Activated B cell treated with CpG ODN at 0.5 μM for 24 hours (primary cell): Measurements from ENCODE around the gene AUTS2. TPM values are rescaled to one million over a fixed set of nuclear protein-coding genes. Genes with fewer than 3 reads are reported as not detected.

ENCODE experiments used
- ATAC-seq: fragments of 200-7000 bp; cut with Tn5 transposase; one replicate; pipeline ENCODE4 v1.10.0; 2021; ENCODE audit warnings: low read depth, mild to moderate bottlenecking, moderate library complexity
- CTCF ChIA-PET: fragments of 350-600 bp; sonication (Branson Sonifier 250); formaldehyde crosslinking; loops from one replicate; lab custom pipeline; 2021; ENCODE audit warnings: antibody characterized with exemption; lab: Charles Lee
- POLR2A ChIA-PET: fragments of 350-600 bp; sonication (Branson Sonifier 250); formaldehyde crosslinking; loops from one replicate; lab custom pipeline; 2021; ENCODE audit warnings: antibody characterized with exemption; lab: Charles Lee
- DNase-seq: peaks from one replicate; pipeline ENCODE4 v3.0.0; 2022
- H3K27ac Mint-ChIP-seq: one replicate; pipeline ENCODE4 v1.8.0; 2020; ENCODE audit warnings: mixed read lengths
- H3K27me3 Mint-ChIP-seq: one replicate; pipeline ENCODE4 v1.8.0; 2021; ENCODE audit warnings: mixed read lengths
- H3K36me3 Mint-ChIP-seq: one replicate; pipeline ENCODE4 v1.8.0; 2021; ENCODE audit warnings: low read depth, mixed read lengths
- H3K4me1 Mint-ChIP-seq: one replicate; pipeline ENCODE4 v1.8.0; 2021; ENCODE audit warnings: mixed read lengths
- H3K4me3 Mint-ChIP-seq: one replicate; pipeline ENCODE4 v1.8.0; 2020; ENCODE audit warnings: mild to moderate bottlenecking, mixed read lengths
- H3K9me3 Mint-ChIP-seq: one replicate; pipeline ENCODE4 v1.8.0; 2020; ENCODE audit warnings: mixed read lengths
- CTCF ChIP-seq: fragments of 200-600 bp; IDR thresholded peaks from one replicate; pipeline ENCODE4 v1.8.0; 2022; ENCODE audit warnings: antibody characterized with exemption, mild to moderate bottlenecking
- intact Hi-C: fragments of 100-400 bp; cut with micrococcal nuclease; formaldehyde crosslinking; loops from one replicate; pipeline ENCODE4 v1.15.1; 2024
- total RNA-seq: library from RNA; stranded (reverse); gene quantifications from 2 replicates; pipeline ENCODE4 v1.2.3, GENCODE V29; 2022

The AUTS2 gene
- total RNA-seq, 1 donor from 2014 or later, result 15.9 TPM

GRCh38 chr7:70066844-70067243, 468.6 kb downstream of the AUTS2 start:
- H3K9me3 Mint-ChIP-seq, result no peaks in the 10 kb centered on the region
- CTCF ChIA-PET, result no interaction called here
- H3K27me3 Mint-ChIP-seq, result no peaks in the 10 kb centered on the region
- TF ChIP-seq CTCF, result no peak
- peaks cover 6% of the 10 kb centered on the region for H3K4me1 Mint-ChIP-seq
- intact Hi-C loops, result no loop called here
- ATAC-seq, result no peak
- no peaks in the 10 kb centered on the region for H3K36me3 Mint-ChIP-seq
- no peak overlapping the region for H3K27ac Mint-ChIP-seq
- POLR2A ChIA-PET, result no interaction called here
- no peak for DNase-seq
- no peak overlapping the region for H3K4me3 Mint-ChIP-seq

GRCh38 chr7:70068531-70068930, 470.3 kb downstream of the AUTS2 start:
- no peak overlapping the region for H3K4me3 Mint-ChIP-seq
- peaks cover 7% of the 10 kb centered on the region for H3K4me1 Mint-ChIP-seq
- ChIA-PET CTCF (no interaction called here), POLR2A (no interaction called here)
- H3K27me3 Mint-ChIP-seq, result no peaks in the 10 kb centered on the region
- DNase-seq, result no peak
- no peak overlapping the region for H3K27ac Mint-ChIP-seq
- no peak for ATAC-seq
- TF ChIP-seq CTCF, result no peak
- intact Hi-C loops, result no loop called here
- no peaks in the 10 kb centered on the region for H3K36me3 Mint-ChIP-seq
- H3K9me3 Mint-ChIP-seq, result no peaks in the 10 kb centered on the region

GRCh38 chr7:70069977-70070376, 471.7 kb downstream of the AUTS2 start:
- ATAC-seq, result no peak
- POLR2A ChIA-PET, result no interaction called here
- Mint-ChIP-seq H3K27me3 (no peaks in the 10 kb centered on the region), H3K4me3 (no peak overlapping the region), H3K36me3 (no peaks in the 10 kb centered on the region), H3K4me1 (peaks cover 10% of the 10 kb centered on the region), H3K9me3 (no peaks in the 10 kb centered on the region), H3K27ac (no peak overlapping the region)
- intact Hi-C loops, result no loop called here
- CTCF ChIA-PET, result no interaction called here
- no peak for TF ChIP-seq CTCF
- no peak for DNase-seq

- no peaks in the 10 kb centered on the region for H3K36me3 Mint-ChIP-seq
- no peak overlapping the region for H3K4me3 Mint-ChIP-seq
- peaks cover 16% of the 10 kb centered on the region for H3K4me1 Mint-ChIP-seq
- H3K27me3 Mint-ChIP-seq, result no peaks in the 10 kb centered on the region
- DNase-seq (no peak), ATAC-seq (no peak)
- ChIA-PET POLR2A (no interaction called here), CTCF (no interaction called here)
- no peaks in the 10 kb centered on the region for H3K9me3 Mint-ChIP-seq
- TF ChIP-seq CTCF, result no peak
- no peak overlapping the region for H3K27ac Mint-ChIP-seq
- intact Hi-C loops, result no loop called here
Observed at GRCh38 chr7:70071766-70072165, 473.5 kb downstream of the AUTS2 start.

GRCh38 chr7:70072220-70072619, 473.9 kb downstream of the AUTS2 start:
- Mint-ChIP-seq H3K4me1 (peaks cover 17% of the 10 kb centered on the region), H3K27me3 (no peaks in the 10 kb centered on the region)
- no peak for TF ChIP-seq CTCF

More at GRCh38 chr7:70072220-70072619, 473.9 kb downstream of the AUTS2 start:
- POLR2A ChIA-PET, result no interaction called here
- Mint-ChIP-seq H3K27ac (no peak overlapping the region), H3K9me3 (no peaks in the 10 kb centered on the region), H3K36me3 (no peaks in the 10 kb centered on the region), H3K4me3 (no peak overlapping the region)
- ATAC-seq (no peak), DNase-seq (no peak)
- CTCF ChIA-PET, result no interaction called here
- intact Hi-C loops, result no loop called here
